HG03342 (cell line): ENCODE results near the gene HEXA.
A peak's percentile ranks its signal among the peaks of the same experiment; 100 is the strongest.

Experiments
- ATAC-seq: cut with Tn5 transposase; IDR thresholded peaks from one replicate; pipeline ENCODE4 v1.9.1; 2021; ENCODE audit warnings: mild to moderate bottlenecking, moderate library complexity; ENCODE audit not compliant: unreplicated experiment

Gene HEXA

GRCh38 chr15:72323752-72324151 lies 52.1 kb downstream of the HEXA start:
- no peak for ATAC-seq

- peak; percentile 60 for ATAC-seq
Observed at GRCh38 chr15:72319985-72320671, 55.7 kb downstream of the HEXA start, which contains the start of gene CELF6. Gene CELF6 (minus strand): TSS chr15:72320157. CDS start chr15:72319874, 283 bp downstream.

- no peak for ATAC-seq
Observed at GRCh38 chr15:72319360-72319984, 56.3 kb downstream of the HEXA start.

- ATAC-seq, result no peak
Observed at GRCh38 chr15:72318408-72318942, 57.3 kb downstream of the HEXA start.

- ATAC-seq, result no peak
Observed at GRCh38 chr15:72315706-72316370, 60.0 kb downstream of the HEXA start.

- no peak for ATAC-seq
Observed at GRCh38 chr15:72313881-72314280, 61.9 kb downstream of the HEXA start.

- no peak for ATAC-seq
Observed at GRCh38 chr15:72313448-72313840, 62.4 kb downstream of the HEXA start.

GRCh38 chr15:72312605-72313447 lies 63.0 kb downstream of the HEXA start:
- peak; percentile 73 for ATAC-seq

- no peak for ATAC-seq
Observed at GRCh38 chr15:72307026-72307425, 68.8 kb downstream of the HEXA start.

- no peak for ATAC-seq
Observed at GRCh38 chr15:72306211-72306785, 69.5 kb downstream of the HEXA start.

GRCh38 chr15:72304596-72304995 lies 71.2 kb downstream of the HEXA start:
- no peak for ATAC-seq

GRCh38 chr15:72302955-72303354 lies 72.9 kb downstream of the HEXA start:
- ATAC-seq, result no peak
